Lower lobe of right lung (tissue), 2 donors: ENCODE results near the gene PARP4. TPM values are rescaled to one million over a fixed set of nuclear protein-coding genes. Genes with fewer than 3 reads are reported as not detected.
"Not testable (repeated sequence)": the region's sequence is repeated elsewhere in the genome, so short reads cannot be mapped to it uniquely, and the experiment has no call there.

Experiments
- ATAC-seq, 2 donors: fragments of 200-7000 bp; cut with Tn5 transposase; one replicate each; pipeline ENCODE4 v1.9.1; 2020 to 2022; ENCODE audit warnings: mild to moderate bottlenecking in 2 of 2, moderate library complexity in 2 of 2
- DNase-seq: peaks from one replicate; pipeline ENCODE4 v3.0.0-alpha.2; 2020
- H3K27ac ChIP-seq: fragments of 200-600 bp; one replicate; pipeline ENCODE4 v1.8.0; 2022
- H3K27me3 ChIP-seq: fragments of 200-600 bp; one replicate; pipeline ENCODE4 v1.8.0; 2022; ENCODE audit warnings: low read depth
- H3K36me3 ChIP-seq: fragments of 200-600 bp; one replicate; pipeline ENCODE4 v1.8.0; 2022; ENCODE audit warnings: mild to moderate bottlenecking
- H3K4me1 ChIP-seq: fragments of 200-600 bp; one replicate; pipeline ENCODE4 v1.8.0; 2022
- H3K4me3 ChIP-seq: fragments of 200-600 bp; one replicate; pipeline ENCODE4 v1.8.0; 2022; ENCODE audit warnings: mild to moderate bottlenecking
- H3K9me3 ChIP-seq: fragments of 200-600 bp; one replicate; pipeline ENCODE4 v1.8.0; 2022
- CTCF ChIP-seq: fragments of 200-600 bp; IDR thresholded peaks from one replicate; pipeline ENCODE4 v1.8.0; 2022; ENCODE audit warnings: antibody characterized with exemption, mild to moderate bottlenecking
- intact Hi-C: fragments of 100-400 bp; cut with DNase I; formaldehyde crosslinking; loops from one replicate; pipeline ENCODE4 v1.11.0; 2022
- total RNA-seq: library from RNA; stranded (reverse); fragmentation: NEBNext Ultra II Directional; extraction: Animal tissue kit (Norgen Biotek cat#: 25700); gene quantifications from one replicate; pipeline ENCODE4 v1.2.1, GENCODE V29; 2021
- donor health status: DM: no; HTN: yes; CAD: no; lungs with severe emphysema.

PARP4 gene
- total RNA-seq, 1 donor from 2014 or later, result 89.4 TPM

GRCh38 chr13:24506698-24507335 is 5.8 kb downstream of the PARP4 start:
- DNase-seq, result no peak
- intact Hi-C loops, result no loop called here

GRCh38 chr13:24506283-24506682 is 6.3 kb downstream of the PARP4 start:
- H3K27me3 ChIP-seq, DNase-seq, intact Hi-C loops, H3K4me3 ChIP-seq, ATAC-seq, H3K27ac ChIP-seq, H3K9me3 ChIP-seq: not testable (repeated sequence)
- Histone ChIP-seq H3K36me3 (peaks cover 11% of the 10 kb centered on the region), H3K4me1 (peaks cover 19% of the 10 kb centered on the region)

More at GRCh38 chr13:24506698-24507335, 5.8 kb downstream of the PARP4 start:
- Histone ChIP-seq H3K9me3 (no peaks in the 10 kb centered on the region), H3K4me1 (peaks cover 16% of the 10 kb centered on the region), H3K4me3 (no peak overlapping the region), H3K27me3 (no peaks in the 10 kb centered on the region), H3K27ac (no peak overlapping the region), H3K36me3 (peaks cover 6% of the 10 kb centered on the region)
- no peak for ATAC-seq
- TF ChIP-seq CTCF, result no peak

GRCh38 chr13:24505756-24506155 is 6.8 kb downstream of the PARP4 start:
- Histone ChIP-seq H3K27me3 (no peaks in the 10 kb centered on the region), H3K27ac (no peak overlapping the region), H3K4me3 (no peak overlapping the region), H3K4me1 (peaks cover 21% of the 10 kb centered on the region), H3K36me3 (peaks cover 16% of the 10 kb centered on the region), H3K9me3 (no peaks in the 10 kb centered on the region)
- DNase-seq (no peak), ATAC-seq (no peak)
- TF ChIP-seq CTCF, result no peak
- intact Hi-C loops, result no loop called here

- no peak overlapping the region for H3K27ac ChIP-seq
These were observed 7.3 kb downstream of the PARP4 start for GRCh38 chr13:24505256-24505655.

GRCh38 chr13:24503379-24503696 is 9.2 kb downstream of the PARP4 start:
- intact Hi-C loops, result no loop called here
- Histone ChIP-seq H3K27ac (no peak overlapping the region), H3K4me3 (no peak overlapping the region), H3K27me3 (no peaks in the 10 kb centered on the region), H3K9me3 (no peaks in the 10 kb centered on the region), H3K36me3 (peaks cover 41% of the 10 kb centered on the region), H3K4me1 (peaks cover 10% of the 10 kb centered on the region)
- DNase-seq (no peak), ATAC-seq (peak; percentile 25 to 54)
- TF ChIP-seq CTCF, result no peak

More at GRCh38 chr13:24505256-24505655, 7.3 kb downstream of the PARP4 start:
- Histone ChIP-seq H3K27me3 (no peaks in the 10 kb centered on the region), H3K4me1 (peaks cover 18% of the 10 kb centered on the region), H3K9me3 (no peaks in the 10 kb centered on the region), H3K36me3 (peaks cover 21% of the 10 kb centered on the region), H3K4me3 (no peak overlapping the region)
- ATAC-seq (peak; percentile 37 to 55), DNase-seq (no peak)
- intact Hi-C loops, result no loop called here
- TF ChIP-seq CTCF, result no peak

GRCh38 chr13:24502533-24503378 is 9.8 kb downstream of the PARP4 start:
- H3K36me3 ChIP-seq, result peaks cover 46% of the 10 kb centered on the region
- no peak overlapping the region for H3K4me3 ChIP-seq
- intact Hi-C loops, result no loop called here
- TF ChIP-seq CTCF, result no peak
- no peaks in the 10 kb centered on the region for H3K9me3 ChIP-seq
- H3K27me3 ChIP-seq, result no peaks in the 10 kb centered on the region
- ATAC-seq (peak in 1 of 2 donors; percentile 69), DNase-seq (no peak)
- peaks cover 10% of the 10 kb centered on the region for H3K4me1 ChIP-seq
- H3K27ac ChIP-seq, result no peak overlapping the region
